ENCODE results near the gene LIF.

LIF gene

DNA sequence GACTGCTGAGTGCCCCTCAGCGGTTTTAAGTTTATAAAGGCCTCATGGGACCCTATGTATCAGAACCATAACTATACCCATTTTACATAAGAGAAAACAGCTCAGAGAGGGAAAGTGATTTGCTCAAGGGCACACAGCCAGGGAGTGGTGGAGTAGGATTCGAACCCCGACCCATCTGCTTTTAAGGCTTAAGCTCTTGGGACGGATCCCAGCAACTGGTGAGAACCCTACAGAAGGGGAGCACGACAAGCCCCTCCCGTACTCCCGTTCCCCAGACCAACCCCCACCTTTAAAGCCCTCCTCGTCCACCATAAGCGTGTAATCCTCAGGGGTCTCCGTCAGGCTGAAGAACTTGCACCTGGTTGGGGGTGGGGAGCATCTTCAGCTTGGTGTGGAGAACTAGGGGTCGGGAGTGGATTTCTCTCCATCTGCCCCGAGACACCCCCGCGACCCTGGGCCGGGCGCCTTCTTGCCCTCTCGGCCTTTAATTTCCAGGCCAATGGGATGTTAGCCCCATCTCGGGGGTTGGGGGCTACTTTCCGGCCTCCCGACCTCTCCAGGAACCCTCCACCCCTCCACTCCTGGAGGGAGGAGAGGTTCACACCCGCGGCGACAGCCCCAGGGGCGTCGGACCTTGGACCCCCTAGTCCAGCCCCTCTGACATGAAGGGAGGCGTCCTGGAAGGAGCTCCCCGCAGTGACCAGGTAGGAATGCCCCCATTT, 42.0 kb upstream of the LIF start:
- DNase-seq (ENCODE audit: low spot score), result no peak
- TF ChIP-seq, protein P1, sequence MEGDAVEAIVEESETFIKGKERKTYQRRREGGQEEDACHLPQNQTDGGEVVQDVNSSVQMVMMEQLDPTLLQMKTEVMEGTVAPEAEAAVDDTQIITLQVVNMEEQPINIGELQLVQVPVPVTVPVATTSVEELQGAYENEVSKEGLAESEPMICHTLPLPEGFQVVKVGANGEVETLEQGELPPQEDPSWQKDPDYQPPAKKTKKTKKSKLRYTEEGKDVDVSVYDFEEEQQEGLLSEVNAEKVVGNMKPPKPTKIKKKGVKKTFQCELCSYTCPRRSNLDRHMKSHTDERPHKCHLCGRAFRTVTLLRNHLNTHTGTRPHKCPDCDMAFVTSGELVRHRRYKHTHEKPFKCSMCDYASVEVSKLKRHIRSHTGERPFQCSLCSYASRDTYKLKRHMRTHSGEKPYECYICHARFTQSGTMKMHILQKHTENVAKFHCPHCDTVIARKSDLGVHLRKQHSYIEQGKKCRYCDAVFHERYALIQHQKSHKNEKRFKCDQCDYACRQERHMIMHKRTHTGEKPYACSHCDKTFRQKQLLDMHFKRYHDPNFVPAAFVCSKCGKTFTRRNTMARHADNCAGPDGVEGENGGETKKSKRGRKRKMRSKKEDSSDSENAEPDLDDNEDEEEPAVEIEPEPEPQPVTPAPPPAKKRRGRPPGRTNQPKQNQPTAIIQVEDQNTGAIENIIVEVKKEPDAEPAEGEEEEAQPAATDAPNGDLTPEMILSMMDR (IDR thresholded peaks at IDR 0.05; ENCODE audit: extremely low read depth, insufficient read depth, missing control alignments), result no peak
- in situ Hi-C loops (cut with MboI; ENCODE audit: low pct_unique_long_range_greater_than_20kb, low sequenced_read_pairs, unreplicated experiment), result loop anchor here (10.0 kb wide), 1 partner anchor 96 kb away; the partner anchor contains the start of gene RNF215

DNA sequence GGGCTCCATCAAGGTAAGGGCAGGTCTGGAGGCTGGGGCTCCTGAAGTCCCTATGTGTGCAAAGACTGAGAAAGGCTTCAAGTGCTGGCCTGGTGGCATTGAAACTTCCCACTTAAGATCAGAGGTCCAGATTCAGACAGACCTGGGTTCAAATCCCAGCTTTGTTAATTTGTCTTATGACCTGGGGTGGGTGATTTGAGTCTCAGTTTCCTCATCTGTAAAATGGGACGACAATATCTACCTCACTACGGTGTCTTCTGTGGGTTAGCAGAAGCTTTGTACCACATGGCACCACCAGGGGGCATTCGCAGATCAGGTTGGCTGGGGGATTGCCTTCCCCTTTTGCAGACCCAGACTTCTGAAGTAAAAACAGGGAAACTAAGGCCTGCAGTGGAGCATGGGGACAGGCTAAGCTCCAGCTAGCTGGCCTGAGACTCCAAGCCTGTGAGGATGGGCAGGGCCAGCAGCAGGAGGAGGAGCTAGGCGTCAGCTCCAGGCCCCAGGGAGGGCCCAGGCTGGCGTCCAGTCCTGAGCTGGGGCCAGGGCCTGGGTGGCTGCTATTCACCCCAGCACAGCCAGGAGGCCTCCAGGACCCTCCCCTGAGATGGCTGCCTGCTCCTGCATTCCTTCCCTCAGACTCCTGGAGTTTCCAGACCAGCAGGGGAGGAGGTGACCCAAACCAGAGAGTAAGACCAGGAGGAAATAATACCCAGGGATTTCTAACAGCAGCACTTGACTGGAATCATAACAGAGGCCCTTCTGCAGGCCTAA, 41.3 kb upstream of the LIF start:
- DNase-seq (ENCODE audit: low spot score), result peak; percentile 88
- in situ Hi-C loops (cut with MboI; ENCODE audit: low pct_unique_long_range_greater_than_20kb, low sequenced_read_pairs, unreplicated experiment), result loop anchor here (10.0 kb wide), 1 partner anchor 97 kb away; the partner anchor contains the start of gene RNF215
- TF ChIP-seq, protein P1 (IDR thresholded peaks at IDR 0.05; ENCODE audit: extremely low read depth, insufficient read depth, missing control alignments), result peak; percentile 79

DNA sequence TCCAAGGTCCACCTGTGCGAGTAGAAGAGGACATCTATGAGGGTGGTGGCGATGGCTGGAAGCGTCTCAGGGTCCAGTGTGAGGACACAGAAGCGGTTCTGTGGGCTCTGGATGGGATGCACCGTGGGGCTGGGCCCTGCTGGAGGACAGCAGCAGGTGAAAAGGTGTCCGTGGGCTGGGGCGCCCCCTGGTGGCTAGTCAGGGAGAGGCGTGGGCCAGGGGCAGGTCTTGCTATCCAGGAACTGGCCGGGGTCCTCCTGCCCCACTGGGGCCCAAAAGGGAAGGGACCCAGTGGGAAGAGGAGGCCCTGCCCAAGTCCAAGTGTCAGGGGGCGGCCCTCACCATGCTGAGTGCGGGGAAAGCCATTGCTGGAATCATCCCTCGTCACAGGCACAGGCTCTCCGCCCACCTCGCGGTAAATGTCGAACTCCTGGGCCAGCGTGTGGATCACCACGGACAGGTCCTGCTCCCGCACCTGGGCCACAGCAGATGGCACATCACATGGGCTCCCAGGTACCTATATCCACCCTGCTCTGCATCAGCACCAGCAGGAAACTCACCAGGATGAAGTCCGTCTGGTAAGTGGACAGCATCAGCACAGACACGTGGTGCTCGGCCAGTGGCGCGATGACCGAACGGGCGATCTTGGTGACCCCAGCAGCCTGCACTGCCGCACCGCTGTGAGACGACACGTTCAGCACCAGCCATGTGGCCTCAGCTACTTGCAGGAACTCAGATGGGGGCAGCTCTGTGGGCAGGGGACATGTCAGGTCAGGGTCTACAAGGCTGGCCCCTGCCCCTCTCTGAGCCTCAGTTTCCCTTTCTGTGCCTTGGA, 40.5 kb upstream of the LIF start:
- in situ Hi-C loops (cut with MboI; ENCODE audit: low pct_unique_long_range_greater_than_20kb, low sequenced_read_pairs, unreplicated experiment), result loop anchor here (10.0 kb wide), 1 partner anchor 98 kb away; the partner anchor contains the start of gene RNF215
- DNase-seq (ENCODE audit: low spot score), result peak; percentile 86
- TF ChIP-seq, protein P1 (IDR thresholded peaks at IDR 0.05; ENCODE audit: extremely low read depth, insufficient read depth, missing control alignments), result peak; percentile 96

DNA sequence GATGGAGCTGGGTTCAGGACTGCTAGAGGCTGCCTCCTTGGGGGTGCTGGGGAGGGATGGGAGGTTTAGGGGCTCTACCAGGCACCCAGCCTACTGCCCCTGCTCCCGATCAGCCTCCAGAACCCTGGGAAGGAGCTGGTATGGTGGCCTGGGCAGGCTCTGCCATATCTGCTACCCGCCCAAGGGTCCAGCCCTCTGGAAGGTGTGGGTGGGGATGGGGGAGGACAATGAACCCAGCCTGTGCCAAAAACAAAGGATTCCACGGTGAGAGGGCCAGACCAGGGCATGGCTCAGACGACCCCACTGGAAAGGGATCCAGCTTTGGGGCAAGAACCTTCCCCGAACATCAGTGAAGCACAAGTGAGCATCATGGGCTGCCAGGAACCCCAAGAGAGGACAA, 39.8 kb upstream of the LIF start:
- in situ Hi-C loops (cut with MboI; ENCODE audit: low pct_unique_long_range_greater_than_20kb, low sequenced_read_pairs, unreplicated experiment), result loop anchor here (10.0 kb wide), 1 partner anchor 98 kb away; the partner anchor contains the start of gene RNF215
- TF ChIP-seq, protein P1 (IDR thresholded peaks at IDR 0.05; ENCODE audit: extremely low read depth, insufficient read depth, missing control alignments), result no peak
- no peak for DNase-seq (ENCODE audit: low spot score)

DNA sequence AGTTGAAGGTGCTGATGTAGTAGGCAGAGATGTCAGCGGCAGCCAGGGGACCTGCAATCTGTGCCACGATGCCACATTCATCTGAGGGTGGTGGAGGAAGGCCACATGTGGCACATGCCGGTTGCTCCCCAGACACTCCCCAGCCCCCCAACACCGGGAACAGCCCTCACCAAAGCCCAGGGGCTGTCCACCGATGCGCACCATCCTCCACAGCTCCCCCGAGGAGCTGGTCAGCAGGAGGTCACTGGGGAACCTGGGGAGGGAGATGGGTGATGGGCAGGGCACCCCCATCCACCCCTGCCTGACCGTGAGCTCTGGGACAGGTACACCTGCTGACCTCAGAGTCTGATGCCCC, 39.3 kb upstream of the LIF start:
- TF ChIP-seq, protein P1 (IDR thresholded peaks at IDR 0.05; ENCODE audit: extremely low read depth, insufficient read depth, missing control alignments), result no peak
- no peak for DNase-seq (ENCODE audit: low spot score)
- in situ Hi-C loops (cut with MboI; ENCODE audit: low pct_unique_long_range_greater_than_20kb, low sequenced_read_pairs, unreplicated experiment), result loop anchor here (10.0 kb wide), 1 partner anchor 99 kb away; the partner anchor contains the start of gene RNF215
